Loucy (cell line): Measurements from ENCODE around the gene KLHL3.

Experiments
- H2AFZ ChIP-seq: fragments of 200-600 bp; sonication (generic); 2 replicates; pipeline ENCODE4 v1.6.0; 2016; ENCODE audit warnings: antibody characterized with exemption, mild to moderate bottlenecking, low read length, moderate library complexity
- H3F3A ChIP-seq: fragments of 200-600 bp; 2 replicates; pipeline ENCODE4 v1.6.0; 2016; ENCODE audit warnings: antibody characterized with exemption, low read depth, mild to moderate bottlenecking
- H3K27me3 ChIP-seq: fragments of 200-600 bp; sonication (generic); 2 replicates; pipeline ENCODE4 v1.6.1; 2014; ENCODE audit warnings: low read length, mild to moderate bottlenecking; ENCODE audit not compliant: insufficient read depth, poor library complexity, severe bottlenecking
- H3K36me3 ChIP-seq: fragments of 200-600 bp; sonication (generic); 2 replicates; pipeline ENCODE4 v1.6.1; 2016; ENCODE audit warnings: low read length; ENCODE audit not compliant: insufficient read depth
- H3K4me1 ChIP-seq: fragments of 200-600 bp; sonication (generic); 2 replicates; pipeline ENCODE4 v1.5.1; 2014; ENCODE audit warnings: low read length, mild to moderate bottlenecking; ENCODE audit not compliant: insufficient read depth, poor library complexity, severe bottlenecking
- H3K4me2 ChIP-seq: fragments of 200-600 bp; sonication (generic); 2 replicates; pipeline ENCODE4 v1.6.0; 2014; ENCODE audit warnings: antibody characterized with exemption, low read length, low read depth, mild to moderate bottlenecking; ENCODE audit not compliant: poor library complexity, severe bottlenecking
- H3K4me3 ChIP-seq: fragments of 200-600 bp; sonication (generic); 2 replicates; pipeline ENCODE4 v1.5.1; 2014; ENCODE audit warnings: low read length, mild to moderate bottlenecking, mixed read lengths; ENCODE audit not compliant: poor library complexity, severe bottlenecking
- H3K79me2 ChIP-seq: fragments of 200-600 bp; sonication (generic); 2 replicates; pipeline ENCODE4 v1.6.1; 2014; ENCODE audit warnings: low read length; ENCODE audit not compliant: insufficient read depth
- H3K9ac ChIP-seq: fragments of 200-600 bp; sonication (generic); 2 replicates; pipeline ENCODE4 v1.6.0; 2014; ENCODE audit warnings: mild to moderate bottlenecking, low read depth, low read length, moderate library complexity; ENCODE audit not compliant: poor library complexity, severe bottlenecking
- H3K9me2 ChIP-seq: fragments of 200-600 bp; sonication (generic); replicated peaks from 2 replicates; pipeline ENCODE4 v1.6.1; 2016; ENCODE audit warnings: low read depth, low read length, mixed read lengths
- H3K9me3 ChIP-seq: fragments of 200-600 bp; sonication (generic); 2 replicates; pipeline ENCODE4 v1.6.1; 2014; ENCODE audit warnings: mild to moderate bottlenecking, antibody characterized with exemption, low read length, low read depth; ENCODE audit not compliant: insufficient read depth
- H4K20me1 ChIP-seq: fragments of 200-600 bp; sonication (generic); 2 replicates; pipeline ENCODE4 v1.6.0; 2014; ENCODE audit warnings: antibody characterized with exemption, low read length, mild to moderate bottlenecking; ENCODE audit not compliant: insufficient read depth, poor library complexity, severe bottlenecking
- EZH2phosphoT487 ChIP-seq: fragments of 200-600 bp; IDR thresholded peaks from 2 replicates; pipeline ENCODE4 v1.6.1; 2018; ENCODE audit warnings: antibody characterized with exemption, mild to moderate bottlenecking, moderate library complexity, borderline replicate concordance
- TF ChIP-seq, protein P1 (sequence below): fragments of 200-600 bp; sonication (generic); conservative IDR thresholded peaks from 2 replicates; pipeline ENCODE4 v1.5.1; 2014; ENCODE audit warnings: mild to moderate bottlenecking, antibody characterized with exemption, low read length

The KLHL3 gene

DNA sequence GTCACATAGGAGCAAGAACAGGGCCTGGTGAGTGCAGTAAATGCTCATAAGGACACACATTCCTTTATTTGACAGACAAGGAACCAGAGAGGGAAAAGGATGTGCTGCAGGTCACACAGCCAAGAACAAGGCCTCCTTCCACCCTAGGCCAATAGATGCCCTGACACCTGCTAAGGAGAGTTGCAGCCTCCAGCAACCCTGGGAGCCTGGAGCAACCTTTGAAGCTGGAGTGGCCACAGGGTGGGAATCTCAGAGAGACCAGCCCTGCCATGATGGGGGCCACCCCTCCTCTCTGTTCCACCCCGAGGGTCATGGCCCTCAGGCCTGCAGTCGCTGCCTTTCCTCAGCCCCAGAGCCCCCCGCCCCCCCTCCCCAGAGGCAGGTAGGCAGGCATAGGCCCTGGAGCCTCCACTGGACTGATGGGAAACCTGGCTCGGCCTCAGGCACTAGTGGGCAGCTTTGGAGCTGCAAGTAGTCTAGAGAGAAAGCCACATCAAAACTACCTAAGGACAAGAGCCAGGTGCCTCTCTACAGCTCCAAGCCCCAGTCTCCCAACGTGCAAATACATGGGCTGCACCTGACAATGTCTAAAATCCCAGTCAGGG, 120.6 kb downstream of the KLHL3 start:
- H3K9me2 ChIP-seq, result no peaks in the 10 kb centered on the region
- no peak overlapping the region for H2AFZ ChIP-seq
- H3K9ac ChIP-seq, result no peak overlapping the region
- no peaks in the 10 kb centered on the region for H3K79me2 ChIP-seq
- H3K9me3 ChIP-seq, result no peaks in the 10 kb centered on the region
- no peak overlapping the region for H3K4me2 ChIP-seq
- no peak overlapping the region for H3K4me3 ChIP-seq
- TF ChIP-seq, protein P1, sequence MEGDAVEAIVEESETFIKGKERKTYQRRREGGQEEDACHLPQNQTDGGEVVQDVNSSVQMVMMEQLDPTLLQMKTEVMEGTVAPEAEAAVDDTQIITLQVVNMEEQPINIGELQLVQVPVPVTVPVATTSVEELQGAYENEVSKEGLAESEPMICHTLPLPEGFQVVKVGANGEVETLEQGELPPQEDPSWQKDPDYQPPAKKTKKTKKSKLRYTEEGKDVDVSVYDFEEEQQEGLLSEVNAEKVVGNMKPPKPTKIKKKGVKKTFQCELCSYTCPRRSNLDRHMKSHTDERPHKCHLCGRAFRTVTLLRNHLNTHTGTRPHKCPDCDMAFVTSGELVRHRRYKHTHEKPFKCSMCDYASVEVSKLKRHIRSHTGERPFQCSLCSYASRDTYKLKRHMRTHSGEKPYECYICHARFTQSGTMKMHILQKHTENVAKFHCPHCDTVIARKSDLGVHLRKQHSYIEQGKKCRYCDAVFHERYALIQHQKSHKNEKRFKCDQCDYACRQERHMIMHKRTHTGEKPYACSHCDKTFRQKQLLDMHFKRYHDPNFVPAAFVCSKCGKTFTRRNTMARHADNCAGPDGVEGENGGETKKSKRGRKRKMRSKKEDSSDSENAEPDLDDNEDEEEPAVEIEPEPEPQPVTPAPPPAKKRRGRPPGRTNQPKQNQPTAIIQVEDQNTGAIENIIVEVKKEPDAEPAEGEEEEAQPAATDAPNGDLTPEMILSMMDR, result no peak
- no peak for TF ChIP-seq EZH2phosphoT487
- no peaks in the 10 kb centered on the region for H3F3A ChIP-seq
- H4K20me1 ChIP-seq, result no peaks in the 10 kb centered on the region
- H3K27me3 ChIP-seq, result no peaks in the 10 kb centered on the region
- no peaks in the 10 kb centered on the region for H3K36me3 ChIP-seq
- no peaks in the 10 kb centered on the region for H3K4me1 ChIP-seq

DNA sequence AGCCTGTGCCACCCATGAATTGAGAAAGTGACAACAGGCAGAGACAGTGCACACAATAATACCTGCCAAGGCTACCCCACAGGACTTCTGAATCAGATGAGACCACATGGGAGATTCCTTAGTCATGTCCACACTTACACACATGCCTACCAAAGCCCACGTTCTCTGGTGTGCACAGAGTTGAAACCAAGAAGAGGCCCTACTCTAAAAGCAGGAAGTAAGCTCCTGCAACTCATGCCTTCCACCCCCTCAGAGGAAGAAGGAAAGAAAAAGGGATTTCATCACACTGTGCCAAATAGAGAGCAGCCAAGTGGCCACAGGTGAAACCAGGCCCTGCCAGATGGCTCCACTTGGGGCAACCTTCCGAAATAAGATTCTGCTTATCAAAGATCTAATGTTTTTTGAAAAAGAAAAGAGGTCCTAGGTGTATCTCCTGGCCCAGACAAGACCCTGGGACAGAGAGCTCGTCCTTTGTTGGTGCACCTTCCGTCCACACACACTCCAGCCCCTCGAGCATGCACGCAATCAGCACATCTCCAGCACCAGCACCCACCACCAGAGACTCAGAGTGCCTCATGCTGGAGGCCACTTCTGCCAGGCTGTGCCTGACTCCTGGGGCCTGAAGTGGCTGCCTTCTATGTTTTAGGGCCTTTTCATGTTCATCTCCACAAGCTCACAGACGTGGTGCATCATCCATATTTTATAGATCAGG, 122.2 kb downstream of the KLHL3 start:
- Histone ChIP-seq H3K4me2 (no peak overlapping the region), H2AFZ (no peak overlapping the region), H3K27me3 (no peaks in the 10 kb centered on the region), H3K36me3 (no peaks in the 10 kb centered on the region), H3F3A (no peaks in the 10 kb centered on the region), H3K79me2 (no peaks in the 10 kb centered on the region), H3K4me1 (no peaks in the 10 kb centered on the region), H3K9ac (no peak overlapping the region), H3K9me2 (no peaks in the 10 kb centered on the region), H3K9me3 (no peaks in the 10 kb centered on the region), H4K20me1 (no peaks in the 10 kb centered on the region), H3K4me3 (no peak overlapping the region)
- no peak for TF ChIP-seq EZH2phosphoT487
- TF ChIP-seq, protein P1, result no peak

DNA sequence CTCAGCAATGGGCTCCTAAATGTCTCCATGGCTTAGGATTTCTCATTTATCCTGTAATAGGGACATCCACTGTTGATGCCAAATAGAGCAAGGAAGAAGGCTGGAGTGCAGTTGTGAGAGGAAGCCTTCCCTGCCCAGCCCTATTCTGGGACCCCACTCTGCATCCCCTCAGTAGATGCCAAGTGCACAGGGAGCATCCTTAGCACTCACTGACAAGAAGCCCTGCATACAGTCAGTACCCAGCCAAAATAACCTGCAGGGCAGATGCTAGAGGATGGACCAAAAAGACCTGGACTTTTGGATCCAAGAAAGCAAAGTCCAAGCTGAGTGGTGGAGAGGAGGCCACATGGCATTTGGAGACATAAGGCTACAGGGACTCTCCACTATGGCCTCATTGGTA, 123.3 kb downstream of the KLHL3 start:
- H3K79me2 ChIP-seq, result no peaks in the 10 kb centered on the region
- no peaks in the 10 kb centered on the region for H3K4me1 ChIP-seq
- H3K9me2 ChIP-seq, result no peaks in the 10 kb centered on the region
- no peaks in the 10 kb centered on the region for H3K36me3 ChIP-seq
- no peak overlapping the region for H3K9ac ChIP-seq
- no peak for TF ChIP-seq EZH2phosphoT487
- TF ChIP-seq, protein P1, result no peak
- H3K9me3 ChIP-seq, result no peaks in the 10 kb centered on the region
- H3K27me3 ChIP-seq, result no peaks in the 10 kb centered on the region
- H3K4me2 ChIP-seq, result no peak overlapping the region
- no peaks in the 10 kb centered on the region for H4K20me1 ChIP-seq
- H3K4me3 ChIP-seq, result no peak overlapping the region
- no peaks in the 10 kb centered on the region for H3F3A ChIP-seq
- no peak overlapping the region for H2AFZ ChIP-seq
